GM18499 (cell line): Measurements from ENCODE around the gene CCDC172.

Experiments
- ATAC-seq: cut with Tn5 transposase; IDR thresholded peaks from one replicate; pipeline ENCODE4 v1.9.1; 2021; ENCODE audit warnings: moderate number of reproducible peaks; ENCODE audit not compliant: insufficient read depth, unreplicated experiment

The CCDC172 gene, protein sequence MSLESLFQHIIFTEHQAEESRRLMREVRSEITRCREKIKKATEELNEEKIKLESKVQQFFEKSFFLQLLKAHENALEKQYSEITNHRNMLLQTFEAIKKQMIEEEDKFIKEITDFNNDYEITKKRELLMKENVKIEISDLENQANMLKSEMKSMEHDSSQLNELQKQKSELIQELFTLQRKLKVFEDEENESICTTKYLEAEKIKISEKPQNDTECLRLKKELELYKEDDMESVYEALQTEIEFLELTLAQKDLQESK

DNA sequence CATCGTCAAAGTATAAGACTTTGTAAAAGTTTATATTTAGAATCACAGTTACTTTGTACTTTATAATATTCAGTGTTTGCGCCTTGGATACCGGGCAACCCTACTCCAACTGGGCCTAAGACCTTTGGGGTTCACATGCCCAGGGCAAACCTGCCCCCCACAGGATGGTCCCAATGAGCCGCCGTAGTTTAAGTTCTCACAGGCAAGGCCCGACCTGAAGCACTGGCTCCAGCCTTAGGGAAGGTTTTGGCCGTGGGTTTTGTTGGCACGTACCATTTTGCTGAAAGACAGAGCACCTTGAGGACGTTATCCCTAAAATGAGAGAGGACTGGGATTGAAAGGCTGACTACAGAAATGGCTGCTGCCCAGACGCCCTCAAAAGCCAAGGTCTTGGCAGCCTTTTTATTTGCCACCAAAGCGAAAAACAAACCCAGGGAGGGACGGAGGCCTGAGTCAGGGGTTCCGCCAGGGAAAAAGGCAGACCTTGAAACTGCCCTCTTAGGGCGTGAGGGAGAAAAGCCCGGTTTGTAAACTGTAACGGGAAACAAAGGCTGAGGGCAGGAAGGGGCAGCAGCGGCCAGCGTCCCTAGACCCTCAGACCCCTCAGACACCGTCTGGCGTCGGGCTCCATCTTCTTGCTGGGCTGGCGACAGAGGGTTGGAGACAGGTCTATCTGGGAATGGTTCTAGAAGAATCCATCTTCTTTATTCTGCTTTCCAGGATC lies at the start of gene CCDC172:
Gene CCDC172, plus strand, starts transcription at position 222 of the 724 bp plus-strand sequence. CDS start 564 bp downstream, outside the sequence.
- no peak for ATAC-seq

DNA sequence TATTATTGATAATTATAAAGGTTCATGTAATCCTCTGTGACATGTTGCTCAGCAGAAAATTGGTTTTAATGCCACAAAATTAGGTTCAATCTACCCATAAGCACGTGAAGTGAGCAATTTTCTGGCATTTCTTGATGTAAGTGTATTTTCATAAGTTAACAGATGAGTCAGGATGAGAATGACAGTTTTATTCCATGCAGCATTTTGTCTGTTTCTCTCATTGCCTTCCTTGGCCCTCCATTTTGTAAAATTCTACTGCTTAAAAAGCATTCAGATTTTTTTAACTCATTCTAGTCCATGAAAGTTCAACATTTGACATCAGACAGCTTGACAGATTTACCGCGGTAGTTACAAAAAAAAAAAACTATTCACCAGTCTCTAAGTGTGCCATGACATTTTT lies 47.3 kb upstream of the CCDC172 start:
- no peak for ATAC-seq

DNA sequence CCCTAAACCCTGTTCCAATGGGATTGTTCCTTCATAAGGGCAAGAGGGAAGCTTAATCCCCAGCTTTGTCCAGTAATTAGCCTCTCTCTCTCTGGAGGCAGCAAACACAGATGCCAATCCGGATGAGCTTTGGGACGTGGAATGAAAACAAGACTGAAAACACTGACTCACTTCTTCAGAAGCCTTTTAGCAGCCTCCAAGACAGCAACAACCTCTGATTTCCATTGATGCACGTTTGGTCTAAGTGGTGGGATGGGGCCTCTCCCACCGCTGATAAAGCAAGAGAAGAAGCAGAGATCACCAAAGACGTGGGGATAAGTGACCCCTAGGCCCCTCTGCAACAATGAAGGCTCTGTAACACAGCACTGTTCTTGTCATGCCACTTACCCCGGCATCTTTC lies 45.4 kb upstream of the CCDC172 start:
- ATAC-seq = no peak

DNA sequence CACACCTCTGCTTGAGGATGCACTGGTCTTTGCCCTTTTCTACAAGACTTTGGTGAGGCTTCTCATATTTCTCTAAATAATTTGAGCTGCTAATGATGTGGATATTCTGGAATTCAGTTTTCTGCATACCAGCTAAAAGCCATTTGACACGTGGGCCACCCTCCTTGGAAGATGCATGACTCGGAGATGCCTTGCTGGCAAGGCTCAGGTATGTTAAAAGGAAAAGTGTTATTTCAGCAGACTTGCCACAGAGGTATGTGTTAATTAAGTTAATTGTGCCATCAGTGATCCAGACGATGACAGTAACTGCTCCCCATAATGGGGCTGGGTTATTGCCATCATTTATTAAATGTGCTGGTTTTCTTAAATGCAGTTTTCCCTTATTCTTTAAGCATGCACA lies 42.5 kb upstream of the CCDC172 start:
- no peak for ATAC-seq

DNA sequence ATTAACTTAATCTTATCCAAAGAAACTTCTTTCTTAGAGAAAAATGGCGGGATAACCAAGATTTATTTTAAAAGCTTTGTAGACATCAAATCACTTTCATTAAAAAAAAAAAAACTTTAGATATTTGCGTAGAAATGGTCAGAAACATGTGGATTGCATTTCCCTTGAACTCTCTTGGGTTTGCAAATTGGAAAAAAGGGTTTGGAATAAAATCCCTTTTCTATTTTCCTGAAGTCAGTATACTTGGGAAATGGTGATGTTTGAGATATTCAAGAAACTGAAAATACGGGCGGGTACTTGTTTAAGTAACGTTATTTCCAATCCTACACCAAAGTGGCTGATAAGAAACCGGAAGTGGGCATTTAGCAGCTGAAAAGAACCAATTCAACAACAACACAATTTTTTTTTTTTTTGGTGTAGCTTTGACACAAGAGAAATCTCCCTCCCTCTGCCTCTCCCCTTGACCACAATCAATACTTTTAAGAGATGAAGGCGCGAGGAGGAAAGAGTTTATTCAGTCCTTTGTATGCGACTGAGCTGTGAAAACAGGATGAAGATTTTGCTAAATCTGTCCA lies 37.5 kb upstream of the CCDC172 start:
- ATAC-seq = no peak

DNA sequence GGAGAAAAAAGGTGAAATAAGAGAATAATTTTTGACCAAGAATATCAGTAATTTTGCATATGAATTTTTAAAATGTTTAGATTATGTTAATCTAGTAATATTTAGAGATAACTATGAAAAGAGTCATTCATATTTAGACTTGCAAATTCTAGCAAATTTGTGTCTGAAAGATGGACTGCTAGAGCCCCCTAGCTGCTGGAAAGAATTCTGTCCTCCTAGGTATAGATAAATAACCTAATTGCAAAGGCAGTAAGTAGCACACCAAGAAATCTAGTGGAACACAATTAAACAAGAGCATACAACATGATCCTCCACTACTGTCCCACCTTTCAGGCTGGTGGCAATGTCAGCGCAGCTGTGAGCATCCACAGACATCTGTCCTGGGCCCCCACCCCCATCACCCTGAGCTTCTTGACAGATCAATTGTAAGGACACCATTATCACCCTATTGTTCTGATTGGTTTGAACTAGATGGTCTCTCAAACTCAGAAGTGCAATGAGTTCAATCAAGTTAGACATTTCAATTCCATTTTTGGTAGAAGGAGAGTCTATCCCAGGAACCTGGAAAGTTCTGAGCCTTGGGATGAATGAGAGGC lies 36.2 kb upstream of the CCDC172 start:
- ATAC-seq = no peak

DNA sequence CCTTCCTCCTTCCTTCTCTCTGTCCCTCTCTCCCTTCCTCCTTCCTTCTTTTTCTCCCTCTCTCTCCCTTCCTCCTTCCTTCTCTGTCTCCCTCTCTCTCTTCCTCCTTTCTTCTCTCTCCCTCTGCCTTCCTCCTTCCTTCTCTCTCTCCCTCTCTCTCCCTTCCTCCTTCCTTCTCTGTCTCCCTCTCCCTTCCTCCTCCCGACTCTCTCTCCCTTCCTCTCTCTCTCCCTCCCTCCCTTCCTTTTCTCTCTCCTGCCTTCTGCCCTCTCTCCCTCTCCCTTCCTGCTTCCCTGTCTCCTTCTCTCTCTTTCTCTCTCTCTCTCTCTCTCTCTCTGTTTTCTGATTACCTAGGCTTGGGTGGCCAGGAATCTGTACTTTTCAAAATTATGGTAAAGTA lies 34.6 kb upstream of the CCDC172 start:
- ATAC-seq = no peak

DNA sequence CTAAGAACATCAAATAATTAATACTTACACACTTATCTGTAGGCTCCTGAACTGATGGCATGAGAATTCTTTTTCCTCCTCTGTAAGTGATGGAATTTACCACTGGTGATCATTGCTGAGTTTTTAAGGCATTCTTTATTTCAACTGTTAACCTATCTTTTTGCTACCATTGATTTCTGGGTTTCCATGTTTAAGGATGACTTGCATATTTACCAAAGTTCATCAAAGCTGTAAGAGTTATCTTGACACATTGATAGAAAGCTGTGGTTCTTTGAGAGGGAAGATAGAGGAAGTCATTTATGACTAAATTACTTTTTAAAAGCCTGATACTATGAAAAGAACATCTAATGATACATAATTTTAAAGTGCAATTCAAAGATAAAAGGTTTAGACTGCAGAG lies 31.8 kb upstream of the CCDC172 start:
- ATAC-seq = no peak

DNA sequence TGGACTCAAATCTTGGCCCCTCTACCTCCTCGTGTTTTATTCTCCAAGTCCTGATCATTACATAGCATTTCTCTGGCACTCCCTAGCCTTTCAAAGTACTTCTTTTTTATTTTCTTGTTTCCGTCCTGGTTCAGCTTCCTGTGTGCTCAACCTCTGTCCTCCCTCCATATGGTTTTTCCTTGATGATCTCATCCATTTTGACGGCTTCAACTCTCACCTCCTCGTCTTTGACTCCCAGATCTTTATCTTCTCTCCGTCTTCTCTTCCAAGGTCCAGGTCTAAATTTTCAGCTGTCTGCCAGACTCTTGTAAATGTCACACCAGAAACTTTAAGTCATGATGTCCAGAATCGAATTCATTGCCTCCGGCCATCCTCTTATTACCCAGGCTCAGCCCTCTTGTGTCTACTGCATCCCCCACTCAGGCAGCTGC lies 27.9 kb upstream of the CCDC172 start:
- no peak for ATAC-seq

DNA sequence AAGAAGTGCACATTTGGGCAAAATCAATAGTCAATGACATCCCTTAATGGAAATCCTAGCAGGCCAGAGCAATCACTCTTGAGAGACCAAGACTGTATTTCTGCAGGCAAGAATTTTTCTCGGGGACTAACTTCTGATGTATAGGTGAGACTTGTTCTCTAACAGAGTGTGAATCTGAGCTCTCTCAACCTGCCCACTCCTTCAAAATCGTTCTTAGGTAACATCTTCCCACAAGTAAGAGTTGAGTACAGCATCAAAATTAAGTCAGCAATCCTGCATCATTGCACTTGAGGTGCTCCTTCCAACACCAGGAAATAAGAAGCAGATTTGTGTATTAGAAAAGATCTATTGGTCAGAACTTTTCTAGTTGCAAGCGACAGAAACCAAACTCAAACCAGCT lies 25.7 kb upstream of the CCDC172 start:
- no peak for ATAC-seq

DNA sequence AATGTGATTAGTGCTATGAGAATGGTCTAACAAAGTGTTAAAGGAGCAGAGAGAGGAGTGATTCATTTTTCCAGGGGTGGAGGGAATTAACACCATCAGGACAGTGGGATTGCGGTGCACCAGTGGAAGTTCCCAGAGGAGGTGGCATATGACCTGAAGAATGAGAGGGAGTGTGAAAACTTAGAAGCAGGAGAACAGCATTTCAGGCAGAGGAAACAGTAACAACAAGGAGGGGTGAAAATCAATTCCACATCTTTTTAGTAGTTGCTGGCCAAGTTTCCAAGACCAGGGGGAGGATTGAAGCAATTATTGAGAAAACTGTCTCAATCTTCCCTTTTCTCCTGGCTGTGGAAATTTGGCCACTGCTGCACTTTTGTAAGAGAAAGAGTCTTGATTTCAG lies 23.7 kb upstream of the CCDC172 start:
- no peak for ATAC-seq

DNA sequence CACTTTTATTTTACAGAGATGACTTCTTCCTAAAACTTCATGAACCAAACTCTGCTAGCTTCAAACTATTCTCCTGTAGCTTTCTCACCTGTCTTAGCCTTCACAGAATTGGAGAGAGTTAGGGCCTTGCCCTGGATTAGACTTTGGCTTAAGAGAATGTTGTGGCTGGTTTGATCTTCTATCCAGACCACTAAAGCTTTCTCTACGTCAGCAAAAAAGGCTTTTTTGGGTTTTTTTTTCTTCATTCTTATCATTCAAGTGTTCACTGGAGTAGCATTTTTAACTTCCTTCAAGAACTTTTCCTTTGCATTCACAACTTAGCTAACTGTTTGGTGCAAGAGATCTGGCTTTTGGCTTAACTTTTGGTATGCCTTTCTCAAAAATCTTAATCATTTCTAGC lies 19.3 kb upstream of the CCDC172 start:
- ATAC-seq = no peak

DNA sequence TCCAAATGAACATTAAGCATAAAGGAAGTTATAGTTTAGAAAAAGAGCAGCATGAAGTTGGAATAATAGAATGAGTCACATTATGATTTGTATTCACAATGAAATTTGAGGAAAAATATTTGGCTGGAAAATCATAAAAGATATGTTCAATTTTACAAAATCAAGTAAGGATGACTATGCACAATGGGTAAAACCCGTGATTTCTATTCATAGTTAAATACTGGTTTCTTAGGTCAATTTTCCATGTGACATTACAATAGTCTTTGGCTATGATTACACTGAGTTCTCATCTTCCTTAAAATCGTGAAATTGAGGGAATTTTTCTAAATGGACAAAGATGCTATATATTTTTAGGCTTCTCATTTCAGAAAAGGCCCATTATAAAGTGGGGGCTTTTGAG lies 17.4 kb upstream of the CCDC172 start:
- no peak for ATAC-seq

DNA sequence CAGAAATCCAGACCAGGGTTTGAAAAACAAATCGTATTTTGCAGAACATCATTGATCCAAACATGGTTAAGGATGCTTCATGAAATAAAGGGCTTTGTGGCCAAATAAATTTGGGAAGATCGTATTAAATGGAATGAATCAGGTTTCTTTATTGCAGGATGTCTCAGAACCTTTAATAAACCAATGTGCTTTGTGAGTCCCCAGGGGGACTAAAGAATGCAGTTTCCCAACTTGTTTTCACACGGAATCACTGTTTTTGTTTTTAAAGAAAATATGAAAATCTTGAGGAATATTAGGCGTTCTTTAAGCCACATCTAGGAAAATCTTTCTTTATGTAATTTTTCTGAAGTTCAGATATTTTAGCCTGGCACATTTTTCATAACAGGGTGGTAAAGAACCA lies 16.8 kb upstream of the CCDC172 start:
- ATAC-seq = no peak

DNA sequence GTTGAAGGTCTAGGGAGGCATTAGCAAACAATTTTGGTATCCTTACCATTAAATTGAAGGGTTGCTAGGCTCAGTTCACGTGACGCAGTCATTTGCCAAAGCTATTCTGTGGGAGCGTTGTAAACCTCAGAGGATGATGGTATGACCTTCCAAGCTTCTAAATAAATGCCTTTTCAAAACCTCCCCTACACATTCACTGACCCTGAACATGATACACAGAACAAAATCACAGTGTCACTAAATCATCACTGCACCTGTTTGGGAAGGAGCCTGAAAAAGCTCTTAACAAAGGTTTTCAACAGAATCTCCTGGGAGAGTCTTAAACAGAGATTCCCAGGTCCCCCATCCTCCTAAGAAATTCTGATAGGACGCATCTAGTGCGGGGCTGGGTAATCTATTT lies 13.2 kb upstream of the CCDC172 start:
- no peak for ATAC-seq

DNA sequence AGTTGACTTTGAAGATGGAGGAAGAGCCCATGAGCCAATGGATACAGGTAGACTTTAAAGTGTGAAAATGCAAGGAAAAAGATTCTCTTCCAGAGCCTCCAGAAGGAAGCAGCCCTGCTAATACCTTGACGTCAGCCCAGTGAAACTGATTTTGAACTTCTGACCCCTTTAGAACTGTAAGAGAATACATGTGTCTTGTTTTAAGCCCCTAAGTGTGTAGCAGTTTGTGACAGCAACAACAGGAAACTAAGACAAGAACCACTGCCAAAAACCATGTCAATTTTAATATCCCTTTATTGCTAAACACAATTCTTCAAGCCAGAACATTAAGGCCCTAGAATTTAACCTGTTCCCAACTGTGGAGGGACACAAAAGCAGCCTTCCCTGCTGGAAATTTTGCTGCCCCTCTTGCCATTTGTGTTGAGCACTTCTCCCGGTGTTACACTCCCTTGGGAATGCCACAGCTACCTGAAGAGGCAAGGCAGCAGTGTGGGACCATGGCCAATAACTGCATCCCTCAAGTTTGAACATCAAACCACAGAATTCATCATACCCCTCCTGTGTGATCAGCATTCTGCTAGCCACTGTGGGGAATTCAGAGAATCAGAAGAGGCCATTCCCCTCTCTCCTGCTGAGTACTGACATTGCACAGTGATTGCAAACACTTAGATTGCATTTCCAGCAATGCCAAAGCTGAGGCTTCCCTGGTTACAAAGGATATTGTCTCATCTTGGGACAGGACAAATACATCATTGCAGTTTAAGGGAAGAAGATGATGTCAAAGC lies 12.3 kb upstream of the CCDC172 start:
- no peak for ATAC-seq

DNA sequence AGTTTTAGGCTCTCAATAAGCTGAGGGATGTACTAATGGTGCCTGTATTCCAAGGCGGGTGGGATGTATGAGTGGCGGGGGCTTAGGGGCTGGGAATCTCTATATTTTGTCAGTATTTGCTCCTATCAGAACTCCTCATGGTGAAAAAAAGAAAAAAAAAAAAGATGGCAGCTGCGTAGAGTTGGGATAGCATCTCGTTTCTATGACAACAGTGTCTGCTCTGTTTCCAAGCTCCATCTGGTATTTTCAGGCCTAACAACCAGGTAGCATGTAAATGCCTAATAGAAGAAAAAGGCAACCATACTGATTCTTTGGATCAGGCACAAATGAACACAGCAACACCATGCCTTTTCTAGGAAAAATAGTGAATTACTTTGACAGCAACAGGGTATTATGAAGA lies 11.7 kb upstream of the CCDC172 start:
- ATAC-seq = no peak

DNA sequence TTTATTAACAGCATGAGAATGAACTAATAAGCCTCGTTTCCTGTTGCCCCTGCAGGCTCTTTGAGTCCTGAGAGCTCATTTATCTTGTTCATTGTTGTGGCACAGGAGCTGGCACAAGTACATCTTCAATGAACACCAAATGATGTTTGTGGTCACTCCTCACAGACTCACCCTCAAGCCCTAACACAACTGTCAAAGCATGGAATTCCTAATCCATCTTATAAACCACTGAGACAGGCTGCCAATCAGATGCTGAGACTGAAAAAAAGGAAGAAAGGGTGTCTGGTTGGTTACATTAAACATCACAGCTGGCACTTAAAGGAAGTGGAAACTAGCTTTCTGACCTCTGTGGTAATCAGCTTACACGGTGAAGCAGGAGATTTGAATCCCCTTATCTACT lies 7.7 kb upstream of the CCDC172 start:
- no peak for ATAC-seq

DNA sequence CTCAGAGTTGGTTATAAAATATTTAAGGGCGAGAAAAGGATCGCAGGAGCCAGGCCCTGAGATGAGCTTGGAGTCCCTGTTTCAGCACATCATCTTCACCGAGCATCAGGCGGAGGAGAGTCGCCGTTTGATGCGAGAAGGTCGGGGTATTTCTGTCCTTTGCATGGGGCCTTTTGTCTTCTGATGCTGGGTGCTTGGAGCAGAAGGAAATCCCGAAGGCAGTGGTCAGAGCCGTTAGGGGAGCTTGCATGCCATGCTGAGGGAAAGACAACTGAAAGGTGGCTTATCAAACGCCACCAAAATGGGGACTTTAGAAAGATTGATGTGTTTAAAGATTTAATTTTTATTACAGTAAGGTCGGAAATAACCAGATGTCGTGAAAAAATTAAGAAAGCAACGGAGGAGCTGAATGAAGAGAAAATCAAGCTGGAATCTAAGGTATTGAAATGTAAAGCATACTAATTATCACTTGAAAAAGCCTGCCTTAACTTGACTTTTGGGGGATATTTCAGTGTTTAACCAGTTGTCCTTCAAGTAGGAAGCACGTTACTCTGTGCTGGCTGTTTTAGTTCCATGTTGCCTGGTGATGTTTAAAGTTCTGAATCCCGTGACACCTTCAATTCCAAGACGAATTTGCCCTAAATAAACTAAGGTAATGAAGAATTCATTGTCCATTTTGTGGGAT lies 845 bp downstream of the CCDC172 start:
- ATAC-seq = no peak

DNA sequence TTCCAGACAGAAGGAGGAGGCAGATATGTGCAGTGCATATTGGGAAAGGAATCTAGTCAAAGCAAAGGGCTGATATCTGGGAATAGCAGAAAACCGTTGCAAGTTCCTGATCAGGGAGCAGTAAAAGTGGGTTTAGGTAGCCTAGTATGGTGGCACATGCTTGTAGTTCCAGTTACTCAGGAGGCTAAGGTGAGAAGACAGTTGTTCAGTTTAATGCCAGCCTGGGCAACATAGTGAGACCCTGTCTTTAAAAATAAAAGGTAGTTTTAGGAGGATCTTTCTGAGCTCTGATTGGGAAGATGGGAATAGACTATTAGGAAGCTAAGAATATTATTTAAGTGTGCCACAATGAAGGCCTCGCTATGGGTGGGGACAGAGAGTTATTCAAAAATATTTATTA lies 1.7 kb downstream of the CCDC172 start:
- no peak for ATAC-seq
